Measurements from ENCODE around the gene ATP6V1B1.

ATP6V1B1 gene

GRCh38 chr2:70919672-70920366 lies 15.9 kb upstream of the ATP6V1B1 start:
- peak; percentile 62 for DNase-seq (ENCODE audit: low read depth, low spot score)
- TF ChIP-seq CTCF (IDR thresholded peaks at IDR 0.05; ENCODE audit: low read depth, low read length): peak; percentile 87

GRCh38 chr2:70920367-70920715 lies 15.4 kb upstream of the ATP6V1B1 start:
- in situ Hi-C loops (cut with HindIII; ENCODE audit: low sequenced_read_pairs): no loop called here
- no peak overlapping the region for H3K4me3 ChIP-seq (ENCODE audit: low read depth, low read length)
- DNase-seq (ENCODE audit: low read depth, low spot score): no peak
- TF ChIP-seq CTCF (IDR thresholded peaks at IDR 0.05; ENCODE audit: low read depth, low read length): no peak

More at GRCh38 chr2:70919672-70920366, 15.9 kb upstream of the ATP6V1B1 start:
- in situ Hi-C loops (cut with HindIII; ENCODE audit: low sequenced_read_pairs): no loop called here
- no peak overlapping the region for H3K4me3 ChIP-seq (ENCODE audit: low read depth, low read length)

- in situ Hi-C loops (cut with HindIII; ENCODE audit: low sequenced_read_pairs): no loop called here
- TF ChIP-seq CTCF (IDR thresholded peaks at IDR 0.05; ENCODE audit: low read depth, low read length): no peak
- no peak overlapping the region for H3K4me3 ChIP-seq (ENCODE audit: low read depth, low read length)
- no peak for DNase-seq (ENCODE audit: low read depth, low spot score)
These were observed 14.7 kb upstream of the ATP6V1B1 start for GRCh38 chr2:70921031-70921430.

- no peak for DNase-seq (ENCODE audit: low read depth, low spot score)
- H3K4me3 ChIP-seq (ENCODE audit: low read depth, low read length): no peak overlapping the region
- TF ChIP-seq CTCF (IDR thresholded peaks at IDR 0.05; ENCODE audit: low read depth, low read length): no peak
- in situ Hi-C loops (cut with HindIII; ENCODE audit: low sequenced_read_pairs): no loop called here
These were observed 13.9 kb upstream of the ATP6V1B1 start for GRCh38 chr2:70921839-70922234.

GRCh38 chr2:70922235-70923234 lies 13.2 kb upstream of the ATP6V1B1 start:
- in situ Hi-C loops (cut with HindIII; ENCODE audit: low sequenced_read_pairs): no loop called here
- TF ChIP-seq CTCF (IDR thresholded peaks at IDR 0.05; ENCODE audit: low read depth, low read length): no peak
- DNase-seq (ENCODE audit: low read depth, low spot score): no peak

GRCh38 chr2:70923378-70924015 lies 12.2 kb upstream of the ATP6V1B1 start:
- TF ChIP-seq CTCF (IDR thresholded peaks at IDR 0.05; ENCODE audit: low read depth, low read length): peak; percentile 33
- no peak overlapping the region for H3K4me3 ChIP-seq (ENCODE audit: low read depth, low read length)
- in situ Hi-C loops (cut with HindIII; ENCODE audit: low sequenced_read_pairs): no loop called here
- no peak for DNase-seq (ENCODE audit: low read depth, low spot score)

More at GRCh38 chr2:70922235-70923234, 13.2 kb upstream of the ATP6V1B1 start:
- no peak overlapping the region for H3K4me3 ChIP-seq (ENCODE audit: low read depth, low read length)

All from astrocyte of the spinal cord (primary cell).